ENCODE data around the gene C10orf62.
A peak's percentile ranks its signal among the peaks of the same experiment; 100 is the strongest.
"Not testable (repeated sequence)": the region's sequence is repeated elsewhere in the genome, so short reads cannot be mapped to it uniquely, and the experiment has no call there.

The C10orf62 gene

GRCh38 chr10:97601268-97602215, 12.0 kb downstream of the C10orf62 start:
- no peak for DNase-seq
- in situ Hi-C loops (cut with HindIII; ENCODE audit: low pct_ligation_motif_present, low pct_unique_long_range_greater_than_20kb, low sequenced_read_pairs), result no loop called here

DNA sequence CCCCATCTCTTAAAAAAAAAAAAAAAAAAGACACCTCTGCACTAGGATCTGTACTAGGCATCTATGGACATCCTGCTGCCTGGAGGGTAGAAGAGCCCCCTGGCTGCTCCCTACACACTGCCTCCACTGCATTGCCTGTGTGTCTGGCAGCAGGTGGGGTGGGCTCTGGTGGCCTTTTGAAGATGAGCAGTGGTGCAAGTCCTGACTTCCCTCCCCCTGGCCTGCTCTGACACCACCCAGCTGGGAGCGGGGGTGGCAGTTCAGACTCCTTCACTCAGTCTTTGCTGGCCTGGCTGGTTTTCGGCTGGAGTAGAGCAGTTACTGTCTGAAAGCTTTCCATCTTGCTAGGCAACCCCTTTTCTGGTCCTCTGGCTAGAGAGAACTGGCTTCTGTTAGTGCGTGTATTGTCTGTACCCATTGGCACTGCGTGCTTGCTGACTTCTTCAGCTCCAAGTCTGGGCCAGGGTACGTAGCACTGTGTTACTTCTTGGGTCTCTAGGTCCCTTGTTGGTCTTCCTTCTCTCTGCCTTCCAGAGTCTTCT, 17.6 kb downstream of the C10orf62 start:
- in situ Hi-C loops (cut with HindIII; ENCODE audit: low pct_ligation_motif_present, low pct_unique_long_range_greater_than_20kb, low sequenced_read_pairs), result no loop called here
- no peak for DNase-seq

- DNase-seq, result no peak
Measured at GRCh38 chr10:97608991-97609561, 19.6 kb downstream of the C10orf62 start.

DNA sequence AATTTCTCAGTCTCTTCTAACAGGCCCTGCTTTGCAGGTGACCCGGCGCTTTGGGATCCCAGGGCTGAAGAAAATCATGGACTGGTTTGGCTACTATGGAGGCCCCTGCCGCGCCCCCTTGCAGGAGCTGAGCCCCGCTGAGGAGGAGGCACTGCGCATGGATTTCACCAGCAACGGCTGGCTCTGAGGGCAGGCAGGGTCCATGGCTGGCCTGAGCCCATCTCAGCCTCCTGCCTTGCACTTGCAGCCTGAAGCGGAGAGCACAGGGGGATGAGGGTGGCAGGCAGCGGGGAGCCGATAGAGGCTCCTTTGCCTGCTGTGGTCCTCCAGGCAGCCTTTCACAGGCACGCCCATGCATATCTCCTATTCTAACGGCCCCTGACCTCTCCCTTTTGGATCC, 22.0 kb downstream of the C10orf62 start:
- in situ Hi-C loops (cut with HindIII; ENCODE audit: low pct_ligation_motif_present, low pct_unique_long_range_greater_than_20kb, low sequenced_read_pairs), result no loop called here
- DNase-seq, result no peak

More at GRCh38 chr10:97608991-97609561, 19.6 kb downstream of the C10orf62 start:
- in situ Hi-C loops (cut with HindIII; ENCODE audit: low pct_ligation_motif_present, low pct_unique_long_range_greater_than_20kb, low sequenced_read_pairs), result no loop called here

- in situ Hi-C loops (cut with HindIII; ENCODE audit: low pct_ligation_motif_present, low pct_unique_long_range_greater_than_20kb, low sequenced_read_pairs), result no loop called here
- peak; percentile 49 for DNase-seq
Measured at GRCh38 chr10:97612386-97612785, 22.9 kb downstream of the C10orf62 start.

DNA sequence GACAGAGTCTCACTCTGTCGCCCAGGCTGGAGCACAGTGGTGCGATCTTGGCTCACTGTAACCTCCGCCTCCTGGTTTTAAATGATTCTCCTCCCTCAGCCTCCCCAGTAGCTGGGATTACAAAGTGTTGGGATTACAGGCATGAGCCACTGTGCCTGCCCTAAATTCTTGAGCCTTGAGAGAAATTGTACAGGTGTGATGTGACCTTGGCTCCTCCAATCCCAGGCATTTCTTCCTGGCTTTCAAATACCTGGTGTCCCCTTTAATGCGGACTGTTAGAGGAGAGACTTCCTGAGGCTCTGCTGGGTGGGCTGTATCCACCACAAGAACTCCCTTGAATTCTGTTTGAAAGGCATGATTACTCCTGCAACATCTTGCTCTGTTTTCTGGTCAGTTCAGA, 28.8 kb downstream of the C10orf62 start:
- in situ Hi-C loops (cut with HindIII; ENCODE audit: low pct_ligation_motif_present, low pct_unique_long_range_greater_than_20kb, low sequenced_read_pairs), result no loop called here
- DNase-seq, result no peak

- in situ Hi-C loops (cut with HindIII; ENCODE audit: low pct_ligation_motif_present, low pct_unique_long_range_greater_than_20kb, low sequenced_read_pairs), result no loop called here
- no peak for DNase-seq
Measured at GRCh38 chr10:97618733-97619132, 29.2 kb downstream of the C10orf62 start.

- DNase-seq, result no peak
- in situ Hi-C loops (cut with HindIII; ENCODE audit: low pct_ligation_motif_present, low pct_unique_long_range_greater_than_20kb, low sequenced_read_pairs), result no loop called here
Measured at GRCh38 chr10:97623277-97623676, 33.8 kb downstream of the C10orf62 start.

GRCh38 chr10:97627731-97628130, 38.2 kb downstream of the C10orf62 start:
- in situ Hi-C loops (cut with HindIII; ENCODE audit: low pct_ligation_motif_present, low pct_unique_long_range_greater_than_20kb, low sequenced_read_pairs), result no loop called here
- no peak for DNase-seq

DNA sequence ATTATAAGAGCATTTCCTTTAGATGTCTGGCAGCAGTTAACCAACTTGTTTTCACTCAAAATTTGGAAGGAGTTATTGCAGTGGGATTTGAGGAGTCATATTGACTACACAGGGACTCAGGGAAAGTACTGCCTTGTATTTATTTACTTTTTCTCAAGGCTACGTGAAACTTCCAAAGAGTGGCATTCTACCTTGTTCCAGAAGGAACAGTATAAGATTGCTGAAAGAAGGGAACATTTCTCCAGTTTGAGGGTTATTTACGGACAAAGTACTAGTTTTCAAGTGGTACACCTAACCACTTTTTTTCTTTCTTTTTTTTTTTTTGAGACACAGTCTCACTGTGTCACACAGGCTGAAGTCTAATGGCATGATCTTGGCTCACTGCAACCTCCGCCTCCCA, 38.7 kb downstream of the C10orf62 start:
- in situ Hi-C loops (cut with HindIII; ENCODE audit: low pct_ligation_motif_present, low pct_unique_long_range_greater_than_20kb, low sequenced_read_pairs), result no loop called here
- DNase-seq, result no peak

- in situ Hi-C loops (cut with HindIII; ENCODE audit: low pct_ligation_motif_present, low pct_unique_long_range_greater_than_20kb, low sequenced_read_pairs), result no loop called here
- DNase-seq, result peak; percentile 28
Measured at GRCh38 chr10:97629289-97629688, 39.8 kb downstream of the C10orf62 start.

GRCh38 chr10:97631098-97631497, 41.6 kb downstream of the C10orf62 start:
- DNase-seq, result no peak
- in situ Hi-C loops (cut with HindIII; ENCODE audit: low pct_ligation_motif_present, low pct_unique_long_range_greater_than_20kb, low sequenced_read_pairs), result no loop called here

GRCh38 chr10:97632949-97633884, 43.7 kb downstream of the C10orf62 start, which contains the start of gene MORN4:
Gene MORN4 (minus strand): TSS chr10:97633500. CDS start chr10:97619653, 13,847 bp downstream.
- peak; percentile 95 for DNase-seq
- in situ Hi-C loops (cut with HindIII; ENCODE audit: low pct_ligation_motif_present, low pct_unique_long_range_greater_than_20kb, low sequenced_read_pairs), result no loop called here

DNA sequence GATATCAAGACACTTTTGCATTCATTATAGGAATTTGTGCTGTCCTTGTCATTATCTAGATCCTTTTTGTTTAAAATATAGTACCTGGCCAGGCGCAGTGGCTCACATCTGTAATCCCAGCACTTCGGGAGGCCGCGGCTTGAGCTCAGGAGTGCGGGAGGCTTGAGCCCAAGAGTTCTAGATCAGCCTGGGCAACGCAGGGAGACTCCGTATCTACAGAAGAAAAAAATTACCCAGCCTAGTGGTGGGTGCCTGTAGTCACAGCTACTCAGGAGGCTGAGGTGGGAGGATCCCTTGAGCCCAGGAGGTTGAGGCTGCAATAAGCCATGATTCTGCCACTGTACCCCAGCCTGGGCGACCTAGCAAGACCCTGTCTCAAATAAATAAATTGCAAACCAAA, 44.4 kb downstream of the C10orf62 start:
- in situ Hi-C loops (cut with HindIII; ENCODE audit: low pct_ligation_motif_present, low pct_unique_long_range_greater_than_20kb, low sequenced_read_pairs), result no loop called here

GRCh38 chr10:97635577-97635976, 46.1 kb downstream of the C10orf62 start:
- no peak for DNase-seq
- in situ Hi-C loops (cut with HindIII; ENCODE audit: low pct_ligation_motif_present, low pct_unique_long_range_greater_than_20kb, low sequenced_read_pairs), result no loop called here

More for the DNA sequence above, 44.4 kb downstream of the C10orf62 start:
- DNase-seq, result peak; percentile 56

DNA sequence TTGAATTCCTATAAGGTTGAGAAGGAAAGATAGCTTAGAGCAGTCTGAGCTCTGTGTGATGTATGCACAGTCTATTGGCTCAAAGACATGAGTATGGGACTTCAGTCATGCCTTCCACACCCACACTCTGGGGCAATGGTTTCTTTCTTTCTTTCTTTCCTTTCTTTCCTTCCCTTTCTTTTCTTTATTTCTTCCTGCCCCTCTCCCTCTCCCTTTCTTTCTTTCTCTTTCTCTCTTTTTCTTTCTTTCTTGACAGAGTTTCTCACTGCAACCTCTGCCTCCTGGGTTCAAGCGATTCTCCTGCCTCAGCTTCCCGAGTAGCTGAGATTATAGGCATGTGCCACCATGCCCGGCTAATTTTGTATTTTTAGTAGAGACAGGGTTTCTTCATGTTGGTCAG, 49.6 kb downstream of the C10orf62 start:
- DNase-seq; in situ Hi-C loops (cut with HindIII; ENCODE audit: low pct_ligation_motif_present, low pct_unique_long_range_greater_than_20kb, low sequenced_read_pairs): not testable (repeated sequence)

DNA sequence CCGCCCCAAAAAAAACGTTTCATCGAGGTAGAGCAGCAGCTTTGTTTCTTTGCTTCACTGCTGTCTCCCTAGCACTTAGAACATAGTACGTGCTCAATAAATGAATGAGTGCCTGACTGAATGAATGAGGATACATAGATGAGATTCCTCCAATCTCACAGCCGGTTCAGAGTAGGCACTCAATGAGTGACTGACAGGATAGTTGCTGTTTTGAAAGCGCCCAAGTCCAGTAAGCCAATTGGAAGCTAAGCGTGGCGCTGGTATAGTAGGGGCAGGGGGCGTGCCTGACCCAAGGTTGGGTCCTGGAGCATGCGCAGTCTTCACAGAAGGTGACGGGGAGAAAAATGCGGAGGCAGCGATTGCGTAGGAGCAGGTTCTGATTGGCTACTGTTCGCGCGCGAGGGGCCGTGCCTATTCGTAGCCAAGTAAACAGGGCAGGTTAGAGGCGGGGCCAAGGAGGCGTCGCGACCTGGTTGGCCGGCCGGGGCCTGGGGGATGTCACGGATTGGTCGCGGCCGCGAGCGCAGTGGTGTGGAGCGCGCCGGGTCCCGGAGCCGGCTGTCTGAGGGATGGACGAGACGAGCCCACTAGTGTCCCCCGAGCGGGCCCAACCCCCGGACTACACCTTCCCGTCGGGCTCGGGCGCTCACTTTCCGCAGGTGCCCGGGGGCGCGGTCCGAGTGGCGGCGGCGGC, 50.8 kb downstream of the C10orf62 start, which contains the start of gene PI4K2A:
PI4K2A (plus strand) TSS at position 498 of the 694 bp plus-strand sequence; CDS start at position 570, 72 bp downstream.
- in situ Hi-C loops (cut with HindIII; ENCODE audit: low pct_ligation_motif_present, low pct_unique_long_range_greater_than_20kb, low sequenced_read_pairs), result no loop called here
- DNase-seq, result peak; percentile 99

All from ACHN (cell line).